ENCODE results near the gene PGM2L1.

Gene PGM2L1

DNA sequence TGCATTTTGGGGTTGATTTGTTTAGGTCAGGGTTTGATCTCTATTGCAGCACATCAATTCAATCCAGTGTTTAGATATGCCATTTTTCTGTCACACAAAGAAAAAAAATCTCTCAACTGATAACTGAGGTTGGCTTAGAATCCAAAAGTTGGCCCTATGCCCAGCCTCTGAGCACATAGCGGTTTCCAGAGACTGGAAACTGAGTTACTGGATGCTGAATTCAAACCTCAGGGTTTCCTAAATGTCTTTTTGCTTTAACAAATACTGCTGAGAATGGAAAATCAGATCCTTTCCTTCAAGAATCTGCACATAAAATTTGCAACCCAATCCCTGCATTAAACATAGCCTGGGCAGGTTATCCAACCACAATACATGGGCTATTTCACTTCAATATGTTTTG, 90.8 kb downstream of the PGM2L1 start:
- DNase-seq (ENCODE audit: low read depth in 1 of 2, low spot score in 1 of 2), result no peak

GRCh38 chr11:74306435-74307175, 91.6 kb downstream of the PGM2L1 start:
- no peak for DNase-seq (ENCODE audit: low read depth in 1 of 2, low spot score in 1 of 2)

DNA sequence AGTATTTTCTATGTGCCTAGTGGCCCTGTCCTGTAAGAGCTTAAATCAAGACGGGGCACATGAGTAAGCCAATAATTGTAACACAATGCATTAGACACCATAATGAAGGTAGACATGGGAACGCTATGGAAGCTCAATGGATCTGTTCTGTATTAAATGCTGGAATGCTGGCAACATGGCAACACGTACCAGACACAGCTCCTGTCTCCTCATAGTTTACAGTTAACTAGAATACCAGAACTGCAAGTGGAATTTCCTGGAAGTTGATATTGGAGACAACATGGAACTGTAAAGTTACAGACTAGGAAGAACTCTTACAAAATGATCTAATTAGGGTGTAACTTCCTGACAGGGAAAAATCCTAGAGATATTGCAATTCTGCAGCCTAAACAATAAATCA, 99.2 kb downstream of the PGM2L1 start:
- DNase-seq (ENCODE audit: low read depth in 1 of 2, low spot score in 1 of 2), result no peak

GRCh38 chr11:74297484-74297883, 100.7 kb downstream of the PGM2L1 start:
- DNase-seq (ENCODE audit: low read depth in 1 of 2, low spot score in 1 of 2), result no peak

GRCh38 chr11:74288911-74289310, 109.3 kb downstream of the PGM2L1 start:
- no peak for DNase-seq (ENCODE audit: low read depth in 1 of 2, low spot score in 1 of 2)

- no peak for DNase-seq (ENCODE audit: low read depth in 1 of 2, low spot score in 1 of 2)
Measured at GRCh38 chr11:74288161-74288560, 110.1 kb downstream of the PGM2L1 start.

GRCh38 chr11:74284466-74284865, 113.8 kb downstream of the PGM2L1 start:
- DNase-seq (ENCODE audit: low read depth in 1 of 2, low spot score in 1 of 2), result no peak

DNA sequence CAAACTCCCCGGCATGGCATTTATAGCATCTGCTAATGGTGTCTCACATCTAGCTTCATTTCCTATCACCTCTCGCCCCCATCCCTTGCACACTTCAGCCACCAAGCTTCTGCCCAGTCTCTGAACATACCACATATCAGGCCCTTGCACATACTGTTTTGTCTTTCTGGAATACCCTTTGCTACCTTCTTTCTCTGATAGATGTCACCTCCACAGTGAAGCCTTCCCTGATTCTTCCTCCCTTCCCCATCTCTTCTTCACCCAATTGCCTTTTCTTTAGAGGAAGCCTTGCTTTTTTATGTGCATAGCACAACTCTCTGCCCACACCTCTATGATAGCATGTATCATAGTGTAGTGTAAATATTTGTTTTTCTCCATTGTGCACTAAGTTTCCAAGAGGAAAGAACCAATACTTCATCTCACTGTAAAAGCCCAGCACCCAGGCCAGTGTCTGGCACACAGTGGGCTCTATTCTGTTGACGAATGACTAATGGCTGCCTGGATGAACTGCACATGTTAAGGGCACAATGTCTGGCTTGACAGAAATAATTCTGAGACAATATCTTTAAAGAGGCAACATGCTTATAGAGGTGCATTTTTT, 114.6 kb downstream of the PGM2L1 start:
- no peak for DNase-seq (ENCODE audit: low read depth in 1 of 2, low spot score in 1 of 2)

DNA sequence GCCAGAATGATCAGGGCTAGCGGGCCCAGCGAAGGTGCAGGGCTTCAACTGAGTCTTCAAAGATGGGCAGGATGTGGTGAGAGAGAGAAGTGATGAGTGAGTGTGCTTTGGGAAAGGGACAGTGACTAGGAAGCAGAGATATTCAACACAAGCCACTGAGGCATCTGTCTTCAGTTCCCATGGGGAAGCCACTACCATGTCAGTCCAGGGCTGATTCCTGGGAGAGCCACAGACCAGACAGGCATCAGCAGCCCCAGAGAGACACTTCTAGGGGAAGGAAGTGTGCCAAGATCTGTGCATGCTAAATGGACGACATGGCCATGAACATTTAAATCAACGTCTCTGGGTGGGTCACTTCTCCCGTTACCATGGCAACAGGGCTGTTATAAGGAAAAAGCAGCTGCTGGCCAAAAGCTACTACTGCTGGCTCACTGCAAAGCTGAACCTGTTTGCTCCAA, 115.3 kb downstream of the PGM2L1 start:
- DNase-seq (ENCODE audit: low read depth in 1 of 2, low spot score in 1 of 2), result no peak

- no peak for DNase-seq (ENCODE audit: low read depth in 1 of 2, low spot score in 1 of 2)
Measured at GRCh38 chr11:74282421-74282820, 115.8 kb downstream of the PGM2L1 start.

DNA sequence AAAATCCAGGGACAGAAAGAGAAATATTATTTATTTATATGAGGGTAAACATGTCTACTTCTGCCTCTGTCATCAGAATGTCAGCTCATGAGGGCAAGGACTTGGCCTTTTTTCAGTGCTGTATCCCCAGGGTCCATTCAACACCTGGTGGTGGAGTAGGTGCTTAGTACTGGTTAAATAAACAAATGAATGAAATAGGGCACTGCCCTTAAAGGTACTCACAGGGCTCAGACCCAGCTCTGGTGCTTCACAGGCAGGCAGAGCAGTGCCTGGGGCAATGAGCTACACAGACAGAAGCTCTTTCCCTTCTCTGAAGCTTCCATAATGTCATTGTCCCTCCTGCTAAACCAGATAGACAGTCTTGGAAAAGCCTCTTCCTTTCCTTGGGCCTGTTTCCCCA, 117.7 kb downstream of the PGM2L1 start:
- no peak for DNase-seq (ENCODE audit: low read depth in 1 of 2, low spot score in 1 of 2)

Measured in stimulated activated CD4-positive, alpha-beta T cell treated with anti-CD3 and anti-CD28 coated beads, Interleukin-15, amount 100 ng/mL, for 1 hour (primary cell).